ENCODE results near the gene KCTD13. TPM values are rescaled to one million over a fixed set of nuclear protein-coding genes. Genes with fewer than 3 reads are reported as not detected.
"Not testable (repeated sequence)": the region's sequence is repeated elsewhere in the genome, so short reads cannot be mapped to it uniquely, and the experiment has no call there.

KCTD13 gene
- total and polyA plus RNA-seq, 7 experiments from 2014 or later, result 8.7 to 81.1 (median 43.3) TPM

DNA sequence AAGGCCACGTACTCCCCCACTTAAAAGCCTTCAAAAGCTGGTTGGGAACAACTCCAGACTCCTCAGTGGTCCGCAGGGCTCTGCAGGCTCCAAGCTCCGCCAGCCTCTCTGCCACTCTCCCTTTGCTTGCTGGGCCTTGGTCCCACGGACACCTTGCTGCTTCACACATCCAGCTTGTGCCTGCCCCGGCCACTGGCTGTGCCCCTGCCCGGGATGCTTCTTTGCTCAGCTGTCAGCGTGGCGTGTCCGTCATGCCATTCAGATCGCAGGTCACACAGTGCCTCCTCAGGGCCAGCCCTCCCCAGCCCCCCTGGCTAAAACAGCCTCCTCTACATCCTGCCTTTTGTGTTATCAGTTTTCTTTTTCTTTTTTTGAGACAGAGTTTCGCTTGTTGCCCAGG, 13.9 kb downstream of the KCTD13 start:
- Mint-ChIP-seq H3K27ac (peak overlapping the region in 1 of 9 donors; percentile 39), H3K9me3 (no peaks in the 10 kb centered on the region), H3K4me1 (peaks cover 0 to 10% (median 0%) of the 10 kb centered on the region in 7 donors), H3K4me3 (no peak overlapping the region), H3K27me3 (no peaks in the 10 kb centered on the region), H3K36me3 (peaks cover 0 to 30% (median 7%) of the 10 kb centered on the region in 5 donors)
- CTCF ChIA-PET, result no interaction called here
- Histone ChIP-seq H3K4me3 (ENCODE audit: low read length) (no peak overlapping the region), H3K4me1 (ENCODE audit: control insufficient read depth in 2 of 2, insufficient read depth in 2 of 2, low read length in 2 of 2) (no peaks in the 10 kb centered on the region), H3K27me3 (ENCODE audit: control insufficient read depth in 2 of 2, insufficient read depth in 2 of 2, low read length in 2 of 2) (no peaks in the 10 kb centered on the region), H3K27ac (ENCODE audit: low read depth, low read length) (no peak overlapping the region), H3K36me3 (ENCODE audit: control insufficient read depth in 2 of 3, insufficient read depth in 3 of 3, low read length in 3 of 3) (peaks cover 0 to 21% (median 0%) of the 10 kb centered on the region in 3 experiments), H3K9me3 (ENCODE audit: control insufficient read depth in 2 of 3, low read length in 3 of 3) (no peaks in the 10 kb centered on the region)
- intact Hi-C loops (cut with micrococcal nuclease), result no loop called here
- ATAC-seq, result no peak
- DNase-seq, result no peak
- POLR2A ChIA-PET, result interaction anchor here (1.5 kb wide), 1 partner anchor 14 kb away, joined by 3 read pairs; the partner anchor contains the start of gene KCTD13

GRCh38 chr16:29911676-29912010, 14.4 kb downstream of the KCTD13 start:
- no peak overlapping the region for H3K27ac ChIP-seq (ENCODE audit: low read depth, low read length)
- H3K36me3 Mint-ChIP-seq, result peaks cover 0 to 25% (median 7%) of the 10 kb centered on the region in 5 donors
- DNase-seq (no peak), ATAC-seq (no peak)
- H3K27ac Mint-ChIP-seq, result no peak overlapping the region
- intact Hi-C loops (cut with micrococcal nuclease), result no loop called here
- no peaks in the 10 kb centered on the region for H3K9me3 ChIP-seq (ENCODE audit: control insufficient read depth in 2 of 3, low read length in 3 of 3)
- H3K4me1 Mint-ChIP-seq, result peaks cover 0 to 10% (median 0%) of the 10 kb centered on the region in 7 donors
- no peak overlapping the region for H3K4me3 ChIP-seq (ENCODE audit: low read length)
- no peaks in the 10 kb centered on the region for H3K27me3 Mint-ChIP-seq
- CTCF ChIA-PET, result no interaction called here
- no peak overlapping the region for H3K4me3 Mint-ChIP-seq
- H3K36me3 ChIP-seq (ENCODE audit: control insufficient read depth in 2 of 3, insufficient read depth in 3 of 3, low read length in 3 of 3), result peaks cover 0 to 21% (median 0%) of the 10 kb centered on the region in 3 experiments
- H3K27me3 ChIP-seq (ENCODE audit: control insufficient read depth in 2 of 2, insufficient read depth in 2 of 2, low read length in 2 of 2), result no peaks in the 10 kb centered on the region
- no peaks in the 10 kb centered on the region for H3K9me3 Mint-ChIP-seq
- POLR2A ChIA-PET, result interaction anchor here (1.5 kb wide), 1 partner anchor 15 kb away, joined by 3 read pairs; the partner anchor contains the start of gene KCTD13
- no peaks in the 10 kb centered on the region for H3K4me1 ChIP-seq (ENCODE audit: control insufficient read depth in 2 of 2, insufficient read depth in 2 of 2, low read length in 2 of 2)

- Histone ChIP-seq H3K27me3 (ENCODE audit: control insufficient read depth in 2 of 2, insufficient read depth in 2 of 2, low read length in 2 of 2) (no peaks in the 10 kb centered on the region), H3K36me3 (ENCODE audit: control insufficient read depth in 2 of 3, insufficient read depth in 3 of 3, low read length in 3 of 3) (peaks cover 0 to 24% (median 0%) of the 10 kb centered on the region in 3 experiments), H3K9me3 (ENCODE audit: control insufficient read depth in 2 of 3, low read length in 3 of 3) (no peaks in the 10 kb centered on the region), H3K4me1 (ENCODE audit: control insufficient read depth in 2 of 2, insufficient read depth in 2 of 2, low read length in 2 of 2) (no peaks in the 10 kb centered on the region), H3K4me3 (ENCODE audit: low read length) (no peak overlapping the region), H3K27ac (ENCODE audit: low read depth, low read length) (no peak overlapping the region)
- POLR2A ChIA-PET, result interaction anchor here (1.5 kb wide), 1 partner anchor 15 kb away, joined by 3 read pairs; the partner anchor contains the start of gene KCTD13
- Mint-ChIP-seq H3K4me3 (no peak overlapping the region), H3K27me3 (no peaks in the 10 kb centered on the region), H3K27ac (no peak overlapping the region), H3K36me3 (peaks cover 0 to 25% (median 7%) of the 10 kb centered on the region in 5 donors), H3K4me1 (peaks cover 0 to 10% (median 0%) of the 10 kb centered on the region in 7 donors), H3K9me3 (no peaks in the 10 kb centered on the region)
- no peak for DNase-seq
- CTCF ChIA-PET, result no interaction called here
- no peak for ATAC-seq
- intact Hi-C loops (cut with micrococcal nuclease), result no loop called here
These were observed 15.0 kb downstream of the KCTD13 start for GRCh38 chr16:29910819-29911675.

- H3K4me3 ChIP-seq (ENCODE audit: low read length); DNase-seq; ATAC-seq; H3K27ac ChIP-seq (ENCODE audit: low read depth, low read length); intact Hi-C loops (cut with micrococcal nuclease); CTCF ChIA-PET; H3K9me3 Mint-ChIP-seq; H3K4me1 Mint-ChIP-seq; H3K27ac Mint-ChIP-seq; H3K27me3 ChIP-seq (ENCODE audit: control insufficient read depth in 2 of 2, insufficient read depth in 2 of 2, low read length in 2 of 2); H3K27me3 Mint-ChIP-seq; H3K4me3 Mint-ChIP-seq; H3K4me1 ChIP-seq (ENCODE audit: control insufficient read depth in 2 of 2, insufficient read depth in 2 of 2, low read length in 2 of 2); H3K9me3 ChIP-seq (ENCODE audit: control insufficient read depth in 2 of 3, low read length in 3 of 3): not testable (repeated sequence)
- H3K36me3 ChIP-seq (ENCODE audit: control insufficient read depth in 2 of 3, insufficient read depth in 3 of 3, low read length in 3 of 3), result peaks cover 0 to 20% (median 0%) of the 10 kb centered on the region in 3 experiments
- H3K36me3 Mint-ChIP-seq, result peaks cover 0 to 21% (median 7%) of the 10 kb centered on the region in 5 donors
- POLR2A ChIA-PET, result interaction anchor here (0.9 kb wide), 1 partner anchor 16 kb away, joined by 5 read pairs; the partner anchor contains the start of gene KCTD13
These were observed 16.2 kb downstream of the KCTD13 start for GRCh38 chr16:29909851-29910250.

DNA sequence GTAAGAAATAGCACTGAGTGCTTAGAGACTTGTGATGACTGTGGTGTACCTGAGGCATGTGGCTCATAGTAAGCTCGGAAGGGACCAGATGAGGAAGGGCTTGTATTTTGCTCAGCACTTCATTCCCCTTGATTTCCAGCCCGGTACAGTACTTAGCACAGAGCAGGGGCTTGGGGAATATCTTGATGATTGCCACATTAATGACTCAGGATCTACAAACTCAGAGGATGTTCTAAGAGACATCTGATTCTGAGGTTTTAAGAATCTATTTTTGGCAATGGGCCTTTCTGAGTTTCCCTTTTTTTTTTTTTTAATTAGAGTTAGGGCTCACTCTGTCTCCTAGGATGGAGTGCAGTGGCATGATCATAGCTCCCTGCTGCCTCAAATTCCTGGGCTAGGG, 16.6 kb downstream of the KCTD13 start:
- peaks cover 0 to 20% (median 0%) of the 10 kb centered on the region in 3 experiments for H3K36me3 ChIP-seq (ENCODE audit: control insufficient read depth in 2 of 3, insufficient read depth in 3 of 3, low read length in 3 of 3)
- no peak overlapping the region for H3K4me3 Mint-ChIP-seq
- H3K36me3 Mint-ChIP-seq, result peaks cover 0 to 17% (median 7%) of the 10 kb centered on the region in 5 donors
- H3K27ac Mint-ChIP-seq, result no peak overlapping the region
- H3K27ac ChIP-seq (ENCODE audit: low read depth, low read length), result no peak overlapping the region
- DNase-seq, result no peak
- H3K4me3 ChIP-seq (ENCODE audit: low read length), result no peak overlapping the region
- intact Hi-C loops (cut with micrococcal nuclease), result no loop called here
- no peaks in the 10 kb centered on the region for H3K27me3 ChIP-seq (ENCODE audit: control insufficient read depth in 2 of 2, insufficient read depth in 2 of 2, low read length in 2 of 2)
- H3K27me3 Mint-ChIP-seq, result no peaks in the 10 kb centered on the region
- ChIA-PET POLR2A (interaction anchor here (0.9 kb wide), 1 partner anchor 17 kb away, joined by 5 read pairs; the partner anchor contains the start of gene KCTD13), CTCF (no interaction called here)
- ATAC-seq, result peak; percentile 22
- no peaks in the 10 kb centered on the region for H3K9me3 Mint-ChIP-seq
- no peaks in the 10 kb centered on the region for H3K9me3 ChIP-seq (ENCODE audit: control insufficient read depth in 2 of 3, low read length in 3 of 3)
- H3K4me1 ChIP-seq (ENCODE audit: control insufficient read depth in 2 of 2, insufficient read depth in 2 of 2, low read length in 2 of 2), result no peaks in the 10 kb centered on the region
- peaks cover 0 to 8% (median 0%) of the 10 kb centered on the region in 7 donors for H3K4me1 Mint-ChIP-seq

DNA sequence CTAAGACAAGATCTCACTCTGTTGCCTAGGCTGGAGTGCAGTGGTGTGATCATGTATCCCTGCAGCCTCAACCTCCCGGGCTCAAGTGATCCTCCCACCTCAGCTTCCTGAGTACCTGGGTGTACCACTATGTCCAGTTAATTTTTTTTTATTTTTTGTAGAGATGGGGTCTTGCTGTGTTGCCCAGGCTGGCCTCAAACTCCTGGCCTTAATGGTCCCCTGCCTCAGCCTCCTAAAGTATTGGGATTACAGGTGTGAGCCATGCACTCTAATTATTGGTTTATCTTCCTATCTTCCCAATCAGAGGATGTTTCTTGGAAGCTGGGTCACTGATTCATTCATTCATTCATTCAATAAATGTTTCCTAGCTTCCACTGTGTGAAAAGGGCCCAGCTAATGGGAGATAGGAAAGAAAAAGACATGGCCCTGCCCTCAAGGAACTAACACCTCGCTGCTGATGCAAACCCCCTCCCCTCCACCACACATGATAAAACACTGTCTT, 17.3 kb downstream of the KCTD13 start:
- peaks cover 0 to 8% (median 0%) of the 10 kb centered on the region in 7 donors for H3K4me1 Mint-ChIP-seq
- Histone ChIP-seq H3K9me3 (ENCODE audit: control insufficient read depth in 2 of 3, low read length in 3 of 3) (no peaks in the 10 kb centered on the region), H3K27ac (ENCODE audit: low read depth, low read length) (no peak overlapping the region), H3K36me3 (ENCODE audit: control insufficient read depth in 2 of 3, insufficient read depth in 3 of 3, low read length in 3 of 3) (peaks cover 0 to 15% (median 0%) of the 10 kb centered on the region in 3 experiments), H3K27me3 (ENCODE audit: control insufficient read depth in 2 of 2, insufficient read depth in 2 of 2, low read length in 2 of 2) (no peaks in the 10 kb centered on the region), H3K4me3 (ENCODE audit: low read length) (no peak overlapping the region), H3K4me1 (ENCODE audit: control insufficient read depth in 2 of 2, insufficient read depth in 2 of 2, low read length in 2 of 2) (no peaks in the 10 kb centered on the region)
- ChIA-PET CTCF (interaction anchor here (0.7 kb wide), 1 partner anchor 265 kb away, joined by 3 read pairs; no protein-coding TSS in a partner anchor), POLR2A (no interaction called here)
- no peak overlapping the region for H3K4me3 Mint-ChIP-seq
- DNase-seq, result no peak
- H3K27ac Mint-ChIP-seq, result no peak overlapping the region
- H3K36me3 Mint-ChIP-seq, result peaks cover 0 to 13% (median 7%) of the 10 kb centered on the region in 5 donors
- intact Hi-C loops (cut with micrococcal nuclease), result no loop called here
- no peak for ATAC-seq
- H3K27me3 Mint-ChIP-seq, result no peaks in the 10 kb centered on the region
- H3K9me3 Mint-ChIP-seq, result no peaks in the 10 kb centered on the region
